Inflammatory macrophage treated with lipopolysaccharide for 4 hours (primary cell): Measurements from ENCODE around the gene CIART.
"Not testable (repeated sequence)": the region's sequence is repeated elsewhere in the genome, so short reads cannot be mapped to it uniquely, and the experiment has no call there.

Source experiments
- DNase-seq: peaks from one replicate; pipeline ENCODE4 v3.0.0-alpha.2; 2020

The CIART gene

DNA sequence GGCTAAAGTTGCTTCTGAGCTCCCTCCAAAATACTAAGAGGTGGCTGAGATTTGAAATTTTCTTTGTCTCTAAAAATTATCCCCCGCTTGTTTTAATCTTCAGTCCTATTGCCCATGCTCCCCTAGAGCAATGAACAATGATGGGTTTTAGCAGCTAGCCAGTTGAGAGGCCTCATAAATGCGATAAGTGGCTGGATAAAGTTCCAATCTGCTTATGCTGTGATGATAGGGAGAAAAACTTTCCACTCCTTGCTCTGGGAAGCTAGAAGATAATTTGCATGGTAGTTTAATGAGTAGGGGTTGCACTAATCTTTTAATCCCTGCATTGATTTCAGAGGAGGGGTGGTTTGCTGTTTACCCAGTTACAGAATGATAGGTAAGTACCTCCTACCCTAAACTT lies 29.4 kb downstream of the CIART start:
- DNase-seq, result no peak

DNA sequence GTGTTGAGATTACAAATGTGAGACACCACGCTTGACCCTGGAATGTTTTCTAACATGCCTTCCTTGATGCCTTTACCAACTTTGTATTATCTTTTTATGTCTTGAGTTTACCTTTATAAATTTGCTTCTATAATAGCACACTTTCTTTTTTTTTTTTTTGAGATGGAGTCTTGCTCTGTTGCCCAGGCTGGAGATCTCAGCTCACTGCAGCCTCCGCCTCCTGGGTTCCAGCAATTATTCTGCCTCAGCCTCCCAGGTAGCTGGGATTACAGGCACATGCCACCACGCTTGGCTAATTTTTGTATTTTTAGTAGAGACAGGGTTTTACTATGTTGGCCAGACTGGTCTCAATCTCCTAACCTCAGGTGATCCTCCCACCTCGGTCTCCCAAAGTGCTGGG lies 32.3 kb downstream of the CIART start:
- DNase-seq, result not testable (repeated sequence)

DNA sequence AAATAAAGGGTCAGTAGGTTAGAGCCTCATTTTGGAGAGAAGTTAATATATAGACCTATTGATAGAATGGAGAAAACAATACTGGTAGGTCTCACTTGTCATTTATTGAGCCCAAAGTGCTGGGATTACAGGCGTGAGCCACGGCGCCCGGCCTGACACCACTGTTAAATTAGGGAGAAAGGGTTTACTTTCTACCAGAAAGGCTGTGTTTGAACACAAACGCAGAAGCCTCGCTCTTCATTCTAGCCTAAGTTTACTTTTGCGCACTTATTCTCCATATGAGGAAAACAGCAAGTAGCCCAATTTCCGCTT lies 38.3 kb downstream of the CIART start:
- peak; percentile 15 for DNase-seq

DNA sequence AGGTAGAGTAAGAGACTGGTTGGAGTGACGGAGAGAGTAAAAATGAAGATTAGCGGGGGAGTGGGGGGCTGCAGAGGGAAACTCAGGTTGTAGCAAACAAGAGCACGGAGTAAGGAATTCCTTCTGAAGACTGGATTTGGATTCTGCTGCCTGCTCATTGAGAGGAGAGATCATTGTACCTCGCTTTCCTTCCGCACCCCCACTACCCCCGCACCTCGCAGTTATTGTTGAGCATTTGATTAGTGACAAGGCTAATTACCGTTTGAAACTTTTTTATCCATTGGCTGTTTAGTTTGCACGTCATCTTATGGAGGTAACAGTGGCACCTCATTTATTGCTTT lies 39.4 kb downstream of the CIART start:
- peak; percentile 1 for DNase-seq

DNA sequence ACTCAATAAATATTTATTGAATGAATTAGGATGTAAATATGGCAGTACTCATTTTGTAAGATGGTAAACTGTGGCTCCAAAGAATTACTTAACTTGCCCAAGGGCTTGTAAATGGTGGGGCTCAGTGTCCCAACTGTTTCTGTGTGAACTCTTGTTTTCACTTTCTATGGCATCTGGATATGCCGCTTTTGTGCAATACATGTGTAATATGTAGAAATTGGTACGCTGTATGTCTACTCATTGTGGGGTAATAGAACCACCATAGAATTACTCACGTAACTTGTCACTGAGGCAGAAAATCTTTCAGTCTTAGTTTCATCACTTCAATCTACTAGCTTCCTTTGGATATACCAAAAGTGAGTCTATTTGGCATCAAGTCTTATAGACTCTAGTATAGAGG lies 40.0 kb downstream of the CIART start:
- peak; percentile 99 for DNase-seq

DNA sequence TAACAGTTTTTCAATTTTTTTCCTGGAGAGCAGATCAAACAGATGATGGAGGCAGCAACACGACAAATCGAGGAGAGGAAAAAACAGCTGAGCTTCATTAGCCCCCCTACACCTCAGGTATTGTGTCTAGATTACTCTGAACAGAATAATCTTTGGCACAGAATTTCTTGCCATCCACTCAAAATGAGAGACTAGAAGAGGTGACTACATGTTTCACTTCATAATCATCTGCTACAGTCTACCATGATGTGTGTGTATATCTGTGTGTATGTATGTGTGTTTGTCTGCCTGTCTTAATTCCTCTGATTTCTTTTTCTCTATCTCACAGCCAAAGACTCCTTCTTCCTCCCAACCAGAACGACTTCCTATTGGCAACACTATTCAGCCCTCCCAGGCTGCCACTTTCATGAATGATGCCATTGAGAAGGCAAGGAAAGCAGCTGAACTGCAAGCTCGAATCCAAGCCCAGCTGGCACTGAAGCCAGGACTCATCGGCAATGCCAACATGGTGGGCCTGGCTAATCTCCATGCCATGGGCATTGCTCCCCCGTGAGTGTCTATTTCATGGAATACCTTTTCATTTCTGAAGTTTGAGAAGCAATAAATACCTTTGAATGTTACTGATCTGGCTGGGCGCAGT lies 50.4 kb downstream of the CIART start:
- DNase-seq, result no peak
